Measurements from ENCODE around the gene TDP2. TPM values are rescaled to one million over a fixed set of nuclear protein-coding genes. Genes with fewer than 3 reads are reported as not detected.
"Not testable (repeated sequence)": the region's sequence is repeated elsewhere in the genome, so short reads cannot be mapped to it uniquely, and the experiment has no call there.

Gene TDP2
- total RNA-seq, 2 experiments from 2014 or later = 27.2 to 39.6 TPM

DNA sequence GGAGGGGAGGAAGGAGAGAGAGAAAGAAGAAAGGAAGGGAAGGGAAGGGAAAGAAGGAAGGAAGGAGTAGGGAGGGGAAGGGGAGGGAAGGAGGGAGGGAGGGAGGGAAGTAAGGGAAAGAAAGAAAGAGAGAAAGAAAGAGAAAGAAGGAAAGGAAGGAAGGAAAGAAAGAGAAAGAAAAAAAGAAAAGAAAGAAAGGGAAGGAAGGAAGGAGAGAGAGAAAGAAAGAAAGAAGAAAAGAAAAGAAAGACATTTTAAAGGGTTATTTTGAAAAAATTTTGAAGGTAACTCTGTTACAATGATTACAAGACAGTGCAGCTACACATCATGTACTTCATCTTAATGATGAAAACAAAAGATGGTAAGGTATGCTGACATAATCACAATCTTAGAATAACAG, 24.6 kb downstream of the TDP2 start:
- ChIA-PET CTCF (ENCODE audit: unreplicated experiment) (no interaction called here), POLR2A (interaction anchor here (0.6 kb wide), 1 partner anchor 105 kb away, joined by 3 read pairs; no protein-coding TSS in a partner anchor)
- intact Hi-C loops (cut with micrococcal nuclease; ENCODE audit: unreplicated experiment) = no loop called here
- no peak for DNase-seq (ENCODE audit: low spot score)
- Histone ChIP-seq H3K27ac (ENCODE audit: low read depth, low read length, poor library complexity, severe bottlenecking) (no peak overlapping the region), H2AFZ (ENCODE audit: low read length) (no peak overlapping the region), H3K4me2 (ENCODE audit: low read length) (no peak overlapping the region), H3K4me1 (ENCODE audit: insufficient read depth, low read length, poor library complexity, severe bottlenecking) (peaks cover 17% of the 10 kb centered on the region), H3K36me3 (ENCODE audit: insufficient read depth, low read length) (no peaks in the 10 kb centered on the region), H3K4me3 (ENCODE audit: low read depth, low read length, poor library complexity, severe bottlenecking) (no peak overlapping the region), H3K9me3 (ENCODE audit: low read length) (0 out of 2 replicates have a peak, but pooled peaks cover 3% of the 10 kb centered on the region), H3K9me2 (ENCODE audit: insufficient read depth, low read length) (no peaks in the 10 kb centered on the region), H3K79me2 (ENCODE audit: insufficient read depth, low read depth, low read length) (no peaks in the 10 kb centered on the region), H4K20me1 (ENCODE audit: insufficient read depth, low read length) (no peaks in the 10 kb centered on the region)
- no TSS peak for BruUV-seq (replicated peaks)
- TF ChIP-seq, protein P1, sequence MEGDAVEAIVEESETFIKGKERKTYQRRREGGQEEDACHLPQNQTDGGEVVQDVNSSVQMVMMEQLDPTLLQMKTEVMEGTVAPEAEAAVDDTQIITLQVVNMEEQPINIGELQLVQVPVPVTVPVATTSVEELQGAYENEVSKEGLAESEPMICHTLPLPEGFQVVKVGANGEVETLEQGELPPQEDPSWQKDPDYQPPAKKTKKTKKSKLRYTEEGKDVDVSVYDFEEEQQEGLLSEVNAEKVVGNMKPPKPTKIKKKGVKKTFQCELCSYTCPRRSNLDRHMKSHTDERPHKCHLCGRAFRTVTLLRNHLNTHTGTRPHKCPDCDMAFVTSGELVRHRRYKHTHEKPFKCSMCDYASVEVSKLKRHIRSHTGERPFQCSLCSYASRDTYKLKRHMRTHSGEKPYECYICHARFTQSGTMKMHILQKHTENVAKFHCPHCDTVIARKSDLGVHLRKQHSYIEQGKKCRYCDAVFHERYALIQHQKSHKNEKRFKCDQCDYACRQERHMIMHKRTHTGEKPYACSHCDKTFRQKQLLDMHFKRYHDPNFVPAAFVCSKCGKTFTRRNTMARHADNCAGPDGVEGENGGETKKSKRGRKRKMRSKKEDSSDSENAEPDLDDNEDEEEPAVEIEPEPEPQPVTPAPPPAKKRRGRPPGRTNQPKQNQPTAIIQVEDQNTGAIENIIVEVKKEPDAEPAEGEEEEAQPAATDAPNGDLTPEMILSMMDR (conservative IDR thresholded peaks at IDR 0.05; ENCODE audit: low read length) = no peak
- TF ChIP-seq EZH2phosphoT487 (IDR thresholded peaks at IDR 0.05; ENCODE audit: borderline replicate concordance, low read depth, low read length) = no peak

DNA sequence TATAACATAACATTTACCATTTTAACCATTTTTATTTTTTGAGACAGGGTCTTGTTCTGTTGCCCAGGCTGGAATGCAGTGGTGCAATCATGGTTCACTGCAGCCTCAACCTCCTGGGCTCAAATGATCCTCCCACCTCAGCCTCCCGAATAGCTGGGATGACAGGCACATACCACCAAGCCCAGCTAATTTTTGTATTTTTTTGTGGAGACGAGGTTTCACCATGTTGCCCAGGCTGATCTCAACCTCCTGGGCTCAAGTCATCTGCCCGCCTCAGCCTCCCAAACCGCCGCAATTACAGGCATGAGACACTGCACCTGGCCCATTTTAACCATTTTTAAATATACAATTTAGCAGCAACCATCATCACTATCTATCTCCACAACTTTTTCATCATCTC, 26.1 kb downstream of the TDP2 start:
- CTCF ChIA-PET (ENCODE audit: unreplicated experiment); H3K36me3 ChIP-seq (ENCODE audit: insufficient read depth, low read length); H3K4me3 ChIP-seq (ENCODE audit: low read depth, low read length, poor library complexity, severe bottlenecking); BruUV-seq (replicated peaks); H2AFZ ChIP-seq (ENCODE audit: low read length); H4K20me1 ChIP-seq (ENCODE audit: insufficient read depth, low read length); intact Hi-C loops (cut with micrococcal nuclease; ENCODE audit: unreplicated experiment); POLR2A ChIA-PET; H3K27ac ChIP-seq (ENCODE audit: low read depth, low read length, poor library complexity, severe bottlenecking); H3K9me2 ChIP-seq (ENCODE audit: insufficient read depth, low read length); DNase-seq (ENCODE audit: low spot score); H3K4me2 ChIP-seq (ENCODE audit: low read length); H3K79me2 ChIP-seq (ENCODE audit: insufficient read depth, low read depth, low read length); H3K9me3 ChIP-seq (ENCODE audit: low read length): not testable (repeated sequence)
- H3K4me1 ChIP-seq (ENCODE audit: insufficient read depth, low read length, poor library complexity, severe bottlenecking) = peaks cover 12% of the 10 kb centered on the region

DNA sequence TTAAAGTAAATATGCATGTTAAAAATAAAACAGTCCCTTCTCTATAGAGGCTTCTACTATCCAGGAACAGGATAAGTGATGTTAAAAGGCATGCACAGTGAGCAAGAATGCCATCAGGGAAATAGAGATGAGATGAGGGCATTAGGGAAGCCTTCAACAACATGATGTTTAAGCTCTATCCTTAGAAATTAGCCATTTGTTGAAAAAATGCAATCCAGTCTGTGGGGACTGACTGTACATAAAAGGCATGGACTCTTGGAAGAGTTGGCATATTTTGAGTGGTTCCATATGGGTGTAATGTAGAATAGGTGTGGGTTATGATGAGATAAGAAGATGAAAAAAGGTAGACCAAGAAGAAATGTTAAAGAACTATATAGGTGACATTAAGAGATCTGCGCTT, 26.5 kb downstream of the TDP2 start:
- Histone ChIP-seq H3K9me3 (ENCODE audit: low read length) (0 out of 2 replicates have a peak, but pooled peaks cover 3% of the 10 kb centered on the region), H3K79me2 (ENCODE audit: insufficient read depth, low read depth, low read length) (no peaks in the 10 kb centered on the region), H3K27ac (ENCODE audit: low read depth, low read length, poor library complexity, severe bottlenecking) (no peak overlapping the region), H4K20me1 (ENCODE audit: insufficient read depth, low read length) (no peaks in the 10 kb centered on the region), H2AFZ (ENCODE audit: low read length) (no peak overlapping the region), H3K4me1 (ENCODE audit: insufficient read depth, low read length, poor library complexity, severe bottlenecking) (peaks cover 8% of the 10 kb centered on the region), H3K36me3 (ENCODE audit: insufficient read depth, low read length) (no peaks in the 10 kb centered on the region), H3K4me2 (ENCODE audit: low read length) (no peak overlapping the region), H3K4me3 (ENCODE audit: low read depth, low read length, poor library complexity, severe bottlenecking) (no peak overlapping the region), H3K9me2 (ENCODE audit: insufficient read depth, low read length) (no peaks in the 10 kb centered on the region)
- BruUV-seq (replicated peaks) = no TSS peak
- TF ChIP-seq, protein P1 (conservative IDR thresholded peaks at IDR 0.05; ENCODE audit: low read length) = no peak
- TF ChIP-seq EZH2phosphoT487 (IDR thresholded peaks at IDR 0.05; ENCODE audit: borderline replicate concordance, low read depth, low read length) = no peak
- intact Hi-C loops (cut with micrococcal nuclease; ENCODE audit: unreplicated experiment) = no loop called here
- no peak for DNase-seq (ENCODE audit: low spot score)
- CTCF ChIA-PET (ENCODE audit: unreplicated experiment) = no interaction called here
- POLR2A ChIA-PET = no interaction called here

All from OCI-LY7 (cell line).